ENCODE measurements around the gene ACTN4.

The ACTN4 gene

DNA sequence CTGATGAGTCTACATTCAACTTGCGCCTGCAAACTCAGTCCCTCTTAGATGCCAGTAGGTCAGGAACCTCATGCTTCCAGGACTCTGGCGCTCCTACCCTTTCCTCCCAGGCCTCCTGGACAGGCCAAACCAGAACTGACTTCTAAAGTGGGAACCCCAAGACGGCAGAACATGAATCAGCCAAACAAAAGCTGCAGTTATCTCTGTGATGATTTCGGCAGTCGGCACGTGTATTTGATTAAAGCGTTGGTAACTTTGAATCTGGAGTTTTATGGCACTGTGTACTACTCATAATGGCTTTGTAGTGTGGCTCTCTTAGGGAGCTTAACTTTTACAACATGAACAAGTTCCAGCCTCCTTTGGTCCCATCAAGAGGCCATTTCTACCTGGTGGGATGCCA, 13.7 kb downstream of the ACTN4 start:
- no peak for DNase-seq (ENCODE audit: low read depth)

GRCh38 chr19:38661996-38662395, 14.5 kb downstream of the ACTN4 start:
- no peak for DNase-seq (ENCODE audit: low read depth)

DNA sequence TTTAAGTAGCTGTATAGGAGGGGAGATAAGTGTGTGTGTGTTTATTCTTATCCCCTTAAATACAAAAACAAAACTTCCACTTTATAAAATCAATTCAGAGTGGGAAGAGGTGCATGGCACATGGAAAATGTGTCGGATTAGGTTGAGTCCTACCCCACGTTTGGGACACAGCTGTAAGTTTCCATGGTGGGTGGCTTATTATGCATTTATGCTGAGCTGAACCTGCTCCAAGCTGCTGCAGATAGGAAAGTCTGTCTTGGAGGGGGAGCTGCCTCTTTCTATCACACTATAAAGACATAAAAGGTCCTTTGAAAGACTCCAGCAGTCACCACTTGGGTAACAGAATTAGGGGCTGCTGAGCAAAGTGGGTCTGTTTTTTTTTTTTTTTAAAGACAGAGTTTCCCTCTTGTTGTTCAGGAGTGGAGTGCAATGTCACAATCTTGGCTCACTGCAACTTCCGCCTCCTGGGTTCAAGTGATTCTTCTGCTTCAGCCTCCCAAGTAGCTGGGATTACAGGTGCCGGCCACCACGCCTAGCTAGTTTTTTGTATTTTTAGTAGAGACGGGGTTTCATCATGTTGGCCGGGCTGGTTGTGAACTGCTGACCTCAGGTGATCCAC, 15.2 kb downstream of the ACTN4 start:
- no peak for DNase-seq (ENCODE audit: low read depth)

DNA sequence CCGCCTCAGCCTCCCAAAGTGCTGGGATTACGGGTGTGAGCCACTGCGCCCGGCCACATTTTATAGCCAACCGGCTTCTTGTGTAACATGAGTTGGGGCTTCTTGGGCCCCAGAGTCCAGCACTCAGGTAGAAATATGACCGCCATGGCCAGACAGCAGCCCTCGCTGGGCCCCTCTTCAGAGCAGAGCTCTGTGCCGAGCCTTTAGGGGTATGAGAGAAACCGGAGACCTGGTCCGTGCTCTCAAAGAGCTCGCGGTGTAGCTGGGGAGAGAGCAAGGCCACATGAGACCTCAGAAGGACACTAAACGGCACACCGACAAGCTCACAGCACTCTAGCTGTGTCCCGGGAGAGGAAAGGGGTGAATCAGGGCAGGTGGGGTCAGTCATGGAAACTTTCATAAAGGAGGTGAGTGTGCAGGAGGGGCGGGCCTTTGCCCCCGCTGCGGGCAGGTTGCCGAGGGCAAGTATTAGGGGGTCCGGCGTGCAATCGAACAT, 15.8 kb downstream of the ACTN4 start:
- no peak for DNase-seq (ENCODE audit: low read depth)

- no peak for DNase-seq (ENCODE audit: low read depth)
Observed at GRCh38 chr19:38663957-38664502, 16.6 kb downstream of the ACTN4 start.

GRCh38 chr19:38664503-38665211, 17.2 kb downstream of the ACTN4 start:
- DNase-seq (ENCODE audit: low read depth), result no peak

DNA sequence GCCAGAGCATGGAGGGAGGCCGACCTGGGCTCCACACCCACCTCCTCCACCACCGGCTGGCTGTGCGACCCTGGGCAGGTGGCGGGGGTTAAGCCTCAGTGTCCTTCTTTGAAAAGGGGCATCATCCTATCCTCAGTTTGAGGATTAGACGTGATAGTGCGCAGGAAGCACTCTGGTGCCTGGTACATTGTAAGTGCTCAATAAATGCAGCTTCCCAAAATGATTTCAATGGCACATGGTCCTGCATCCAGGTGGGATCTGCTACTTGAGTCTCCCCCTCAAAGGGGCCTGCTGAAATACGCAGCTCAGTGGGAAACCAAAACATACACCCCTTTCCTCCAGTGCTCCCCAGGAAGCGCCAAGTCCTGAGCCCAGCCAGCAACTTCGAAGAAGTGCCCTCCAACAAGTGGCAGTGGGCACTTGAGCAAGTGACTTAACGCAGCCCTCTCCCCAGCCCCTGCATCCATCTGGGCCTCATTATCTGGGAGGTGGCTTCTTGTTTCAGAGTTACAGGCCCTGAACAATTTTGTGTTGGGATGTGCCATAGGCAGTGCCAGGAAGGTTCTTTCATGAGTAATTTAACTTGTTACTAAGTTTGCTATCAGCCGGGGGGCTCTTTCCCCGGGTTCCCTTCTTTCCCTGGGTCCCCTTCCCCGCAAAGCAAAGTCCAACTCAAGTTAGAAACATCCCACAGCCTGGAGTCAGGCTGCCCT, 17.9 kb downstream of the ACTN4 start:
- no peak for DNase-seq (ENCODE audit: low read depth)

DNA sequence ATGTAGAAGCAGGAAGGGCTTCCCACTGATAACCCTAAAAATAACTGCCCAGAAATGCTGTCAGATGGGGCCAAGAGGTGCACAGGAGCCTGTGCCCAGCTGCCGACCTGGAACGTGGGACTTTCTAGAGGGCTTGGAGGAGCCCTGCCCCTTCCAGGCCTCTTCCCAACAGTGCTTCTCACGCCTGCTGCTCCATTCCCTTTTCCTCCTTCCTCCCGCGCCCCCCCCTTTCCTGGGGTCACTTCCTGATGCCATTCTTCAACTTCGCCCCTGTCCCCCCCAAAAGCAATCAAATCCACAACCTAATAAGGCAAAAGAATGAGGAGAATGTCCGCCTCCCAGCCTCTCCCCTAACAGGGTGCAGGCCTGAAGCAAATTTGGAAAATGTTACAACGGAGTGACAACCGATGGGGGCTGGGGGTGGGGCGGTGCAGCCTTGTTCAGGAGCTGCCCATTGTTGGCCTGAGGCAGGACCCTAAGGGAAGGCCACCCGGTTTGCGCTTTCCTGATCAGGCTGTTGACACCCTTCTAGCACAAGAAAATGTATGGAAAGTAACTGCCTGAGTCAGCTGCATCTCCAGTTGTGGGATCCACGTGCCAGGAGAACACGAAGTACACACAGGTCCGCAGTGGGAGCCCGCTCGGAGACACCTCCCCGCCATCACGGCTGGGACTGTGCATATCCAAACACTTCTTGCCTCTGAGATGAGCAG, 18.7 kb downstream of the ACTN4 start:
- no peak for DNase-seq (ENCODE audit: low read depth)

DNA sequence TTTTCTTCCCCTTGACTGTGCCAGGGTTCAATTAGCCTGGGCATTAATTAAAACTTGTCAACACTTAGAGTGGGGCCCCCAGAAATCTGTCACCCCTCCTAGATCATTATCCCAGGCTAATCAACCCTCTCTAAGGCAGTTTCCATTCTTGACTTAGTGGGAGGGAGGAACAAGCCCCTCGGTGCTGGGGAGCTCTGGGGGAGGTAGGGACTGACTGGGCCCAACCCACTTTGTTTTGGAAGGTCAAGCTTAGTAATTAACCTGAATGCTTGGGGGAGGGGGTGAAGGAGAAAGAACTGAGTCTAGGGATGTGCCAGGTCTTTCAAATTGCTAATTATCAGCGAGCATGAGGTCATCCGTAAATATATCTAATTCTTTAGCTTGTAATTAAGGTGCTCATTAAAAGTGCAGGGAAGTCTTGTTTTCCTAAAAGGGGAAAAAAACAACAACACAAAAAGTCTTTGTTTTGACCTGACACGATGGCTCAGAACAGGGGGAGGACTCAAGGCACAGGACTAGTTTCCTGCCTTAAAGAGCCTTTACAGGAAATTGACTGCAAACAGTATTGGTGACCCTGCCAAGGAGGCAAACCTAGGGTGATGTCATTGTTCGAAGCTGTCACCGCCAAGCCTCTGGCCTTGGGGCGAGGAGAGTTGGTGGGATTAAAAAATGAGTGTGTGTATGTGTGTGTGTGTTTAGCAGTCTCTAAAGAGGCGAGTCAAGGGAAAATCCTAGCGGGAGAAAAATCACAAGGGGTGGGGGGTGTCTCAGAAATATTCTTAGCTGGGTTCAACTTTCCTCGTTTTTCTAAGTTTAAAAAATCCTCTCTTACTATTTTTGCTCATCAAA, 19.4 kb downstream of the ACTN4 start:
- DNase-seq (ENCODE audit: low read depth), result no peak

GRCh38 chr19:38667661-38668171, 20.3 kb downstream of the ACTN4 start:
- DNase-seq (ENCODE audit: low read depth), result peak; percentile 61

DNA sequence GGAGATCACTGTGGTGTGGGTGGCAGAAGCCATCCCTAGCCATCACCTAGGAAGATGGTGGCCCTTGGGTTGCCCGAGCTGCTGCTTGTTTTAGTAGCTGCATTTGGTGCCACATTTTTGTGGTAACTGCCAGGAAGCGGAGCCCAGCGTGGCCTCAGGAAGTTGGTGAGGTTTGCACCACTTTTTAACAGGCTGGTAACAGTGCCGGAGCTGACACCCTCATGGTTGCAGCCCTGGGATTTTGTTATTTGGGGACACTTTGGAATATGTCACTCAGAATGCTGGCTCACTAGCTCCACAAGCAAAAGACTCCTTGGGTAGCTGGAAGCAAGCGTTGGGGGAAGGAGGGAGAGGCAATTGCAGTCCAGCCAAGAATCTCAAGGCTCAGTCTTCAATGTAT, 22.1 kb downstream of the ACTN4 start:
- DNase-seq (ENCODE audit: low read depth), result no peak

DNA sequence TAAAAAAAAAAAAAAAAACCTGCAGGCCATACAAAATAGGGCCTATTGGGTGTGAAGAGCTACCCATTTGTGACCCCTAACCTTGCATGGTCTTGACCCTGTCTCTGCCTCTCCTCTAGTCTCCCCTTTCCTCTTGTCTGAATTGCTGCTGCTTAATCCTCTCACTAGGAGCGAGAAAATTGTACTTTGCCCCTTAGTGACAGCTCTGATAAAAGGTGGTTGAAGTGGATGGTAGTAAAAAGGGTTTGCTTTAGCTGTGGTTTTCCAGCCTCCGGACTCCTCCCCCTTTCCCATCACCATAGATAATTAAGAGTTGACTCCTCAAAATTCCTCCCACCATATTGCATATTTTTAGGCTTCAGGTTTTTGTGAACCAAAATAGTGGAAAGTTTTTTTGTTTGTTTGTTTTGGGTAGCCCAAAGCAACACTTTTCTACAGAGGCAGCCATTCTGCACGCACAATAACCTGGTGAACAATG, 23.5 kb downstream of the ACTN4 start:
- no peak for DNase-seq (ENCODE audit: low read depth)

- DNase-seq (ENCODE audit: low read depth), result no peak
Observed at GRCh38 chr19:38671654-38672053, 24.2 kb downstream of the ACTN4 start.

GRCh38 chr19:38673030-38673429, 25.6 kb downstream of the ACTN4 start:
- DNase-seq (ENCODE audit: low read depth), result no peak

GRCh38 chr19:38674388-38675171, 27.1 kb downstream of the ACTN4 start:
- DNase-seq (ENCODE audit: low read depth), result no peak

DNA sequence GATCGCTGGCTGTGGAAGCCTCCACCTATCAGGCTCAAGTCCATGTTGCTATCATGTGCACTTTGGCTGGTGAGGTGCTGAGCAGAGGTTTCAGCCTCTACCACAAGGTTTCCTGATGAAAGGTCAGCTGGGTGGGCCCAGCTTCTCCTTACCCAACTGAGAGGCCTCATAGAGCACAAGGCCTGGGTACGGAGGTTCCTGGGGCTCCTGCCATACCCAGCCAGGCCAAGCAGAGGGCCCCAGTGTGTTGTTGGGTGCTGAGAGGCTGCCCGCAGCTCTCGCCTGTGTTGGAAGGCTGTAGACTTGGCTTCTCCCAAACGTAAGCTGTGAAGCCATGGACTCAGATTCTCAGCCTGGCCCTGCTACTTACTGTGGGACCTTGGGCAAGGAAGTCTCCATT, 28.2 kb downstream of the ACTN4 start:
- DNase-seq (ENCODE audit: low read depth), result no peak

- no peak for DNase-seq (ENCODE audit: low read depth)
Observed at GRCh38 chr19:38676023-38676877, 28.8 kb downstream of the ACTN4 start.

- DNase-seq (ENCODE audit: low read depth), result no peak
Observed at GRCh38 chr19:38676878-38677646, 29.6 kb downstream of the ACTN4 start.
